Measurements from ENCODE around the gene TAS1R2. TPM values are rescaled to one million over a fixed set of nuclear protein-coding genes. Genes with fewer than 3 reads are reported as not detected.

Gene TAS1R2
- total and polyA plus RNA-seq, 3 donors from 2014 or later: 0.19 TPM; not detected in 2

MicroRNAs within 50 kb of the gene (microRNA counts, 767-probe panel; counts per million panel counts)
- microRNA hsa-miR-1290: 0 to 152 counts per million in 2 donors

Small RNA genes within 50 kb of the gene (microRNA-seq; reads per million reads assigned to microRNA genes)
- 0 reads per million in 2 donors for gene MIR1290 (ENCODE audit: borderline number of aligned reads in 2 of 2, borderline replicate concordance in 1 of 2)
- 0 reads per million in 2 donors for gene MIR4695 (ENCODE audit: borderline number of aligned reads in 2 of 2, borderline replicate concordance in 1 of 2)

Small RNA genes within 50 kb of the gene (small RNA-seq; reads per million reads assigned to genes)
- gene MIR1290: 0 to 0.28 reads per million in 2 donors
- gene MIR4695: 0 reads per million in 2 donors

Other genes starting within 250 kb of the TAS1R2 start
- gene PAX7, start 228.8 kb downstream of the TAS1R2 start, total RNA-seq: under 1 TPM; 0.16 to 0.37 TPM
- 0.18 TPM for gene PAX7, start 228.8 kb downstream of the TAS1R2 start, polyA plus RNA-seq (ENCODE audit: insufficient read depth, low read depth, low replicate concordance)
- 10 to 100 TPM in 1 of 2 donors, 1 to 10 TPM in 1; 9.6 to 10.6 TPM for gene ALDH4A1, start 42.9 kb upstream of the TAS1R2 start, total RNA-seq
- 8.2 TPM for gene ALDH4A1, start 42.9 kb upstream of the TAS1R2 start, polyA plus RNA-seq (ENCODE audit: insufficient read depth, low read depth, low replicate concordance)
- gene IFFO2, start 97.0 kb upstream of the TAS1R2 start, total RNA-seq: 1 to 10 TPM; 5.6 to 8.5 TPM
- 5.0 TPM for gene IFFO2, start 97.0 kb upstream of the TAS1R2 start, polyA plus RNA-seq (ENCODE audit: insufficient read depth, low read depth, low replicate concordance)